ENCODE results near the gene PSME2. TPM values are rescaled to one million over a fixed set of nuclear protein-coding genes. Genes with fewer than 3 reads are reported as not detected.

Gene PSME2
- total and polyA plus RNA-seq, 2 donors (not counting 3 experiments of a cell fraction or from before 2014, with no cell fraction given): 66.5 to 126 TPM

DNA sequence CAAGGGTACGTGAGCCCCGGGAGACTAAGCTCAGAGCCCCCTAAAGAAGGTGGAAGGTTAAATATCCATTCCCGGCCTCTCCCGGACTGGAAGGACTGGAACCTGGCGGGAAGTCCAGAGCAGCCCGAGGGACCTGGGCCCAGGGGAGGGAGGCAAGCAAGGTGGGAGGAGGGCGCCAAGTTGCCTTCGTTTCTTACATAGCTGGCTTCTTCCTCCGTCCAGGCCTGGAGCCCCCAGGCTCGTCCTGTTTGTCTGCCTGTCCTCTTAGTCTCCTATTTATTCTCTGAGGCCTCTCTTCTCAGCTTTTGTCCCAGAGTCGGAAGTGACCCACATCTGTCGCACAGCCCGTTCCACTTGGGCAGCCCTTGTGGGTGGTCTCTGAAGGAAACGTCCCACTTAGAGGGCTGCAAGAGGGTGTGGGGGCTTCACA lies 51.6 kb downstream of the PSME2 start:
- TF ChIP-seq JUN (IDR thresholded peaks at IDR 0.05; ENCODE audit: borderline replicate concordance, insufficient read depth, insufficient read length, low read depth) (no peak), EZH2 (IDR thresholded peaks at IDR 0.05; ENCODE audit: borderline replicate concordance, low read depth, low read length, severe bottlenecking) (no peak), MYC (IDR thresholded peaks at IDR 0.05; ENCODE audit: low read depth, low read length) (no peak), POLR2A (IDR thresholded peaks at IDR 0.05; ENCODE audit: low read depth, low read length) (no peak)
- TF ChIP-seq, protein P1, sequence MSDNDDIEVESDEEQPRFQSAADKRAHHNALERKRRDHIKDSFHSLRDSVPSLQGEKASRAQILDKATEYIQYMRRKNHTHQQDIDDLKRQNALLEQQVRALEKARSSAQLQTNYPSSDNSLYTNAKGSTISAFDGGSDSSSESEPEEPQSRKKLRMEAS (IDR thresholded peaks at IDR 0.05; ENCODE audit: insufficient read depth, insufficient read length): no peak
- DNase-seq (ENCODE audit: low read depth, low spot score): no peak
- ChIA-PET CTCF (interaction anchor here (0.9 to 9.6 kb wide), 7 partner anchors 12 to 213 kb away, joined by 3 to 319 read pairs (median 6); partner anchors contain the start of genes CIDEB, DCAF11, IRF9 and NRL), POLR2A (interaction anchor here (1.3 to 3.1 kb wide), 3 partner anchors 9 to 20 kb away, joined by 3 to 11 read pairs (median 4); partner anchors contain the start of genes DCAF11 and NRL)
- peak overlapping the region; percentile 78 for H3K9ac ChIP-seq (replicated peaks; ENCODE audit: extremely low read depth, insufficient read depth, low read length)
- H3K27me3 ChIP-seq (ENCODE audit: control insufficient read depth in 2 of 2, insufficient read depth in 2 of 2, low read length in 2 of 2): no peaks in the 10 kb centered on the region
- intact Hi-C loops (cut with micrococcal nuclease): loop anchor here (1.0 to 2.0 kb wide), 6 partner anchors 11 to 81 kb away; partner anchors contain the start of genes DCAF11, EMC9, IRF9 and NRL
- no peaks in the 10 kb centered on the region for H3K9me1 ChIP-seq (replicated peaks; ENCODE audit: control insufficient read depth, extremely low read depth, insufficient read depth, low read length)
- peaks cover 4% of the 10 kb centered on the region for H3K79me2 ChIP-seq (ENCODE audit: control insufficient read depth, insufficient read depth, low read length)
- dilution Hi-C loops (cut with MboI; ENCODE audit: extremely low pct_ligation_motif_present, low sequenced_read_pairs): no loop called here
- no peaks in the 10 kb centered on the region for H3K36me3 ChIP-seq (ENCODE audit: control insufficient read depth in 2 of 2, extremely low read depth in 1 of 2, insufficient read depth in 2 of 2, low read length in 2 of 2)
- BruUV-seq (replicated peaks): no TSS peak
- no peak for FAIRE-seq
- H4K20me1 ChIP-seq (replicated peaks; ENCODE audit: control insufficient read depth, extremely low read depth, insufficient read depth, low read length): no peaks in the 10 kb centered on the region
- peak overlapping the region; percentile 46 for H3K27ac ChIP-seq (ENCODE audit: insufficient read depth, low read depth, low read length)
- H2AFZ ChIP-seq (ENCODE audit: low read depth, low read length): peak overlapping the region; percentile 92
- peaks cover 9% of the 10 kb centered on the region for H3K4me1 ChIP-seq (ENCODE audit: control insufficient read depth, extremely low read depth, insufficient read depth, low read length)
- no peaks in the 10 kb centered on the region for H3K9me3 ChIP-seq (replicated peaks; ENCODE audit: control insufficient read depth, insufficient read depth, low read length)
- H3K4me3 ChIP-seq (replicated peaks in 1 of 3; ENCODE audit: insufficient read depth in 1 of 3, low read depth in 1 of 3, low read length in 3 of 3): peak overlapping the region; percentile 71 to 82 (median 74)
- H3K4me2 ChIP-seq (ENCODE audit: insufficient read depth, low read length): peak overlapping the region; percentile 85
